HepG2 (cell line): Measurements from ENCODE around the gene FABP1. TPM values are rescaled to one million over a fixed set of nuclear protein-coding genes. Genes with fewer than 3 reads are reported as not detected.

Experiments
- AGO2 ChIP-seq: fragments of 200-400 bp; formaldehyde crosslinking; optimal IDR thresholded peaks from 2 replicates; pipeline ENCODE3; 2017; ENCODE audit warnings: mild to moderate bottlenecking, low read depth, low read length, moderate library complexity
- ATF4 ChIP-seq, 2 experiments: fragments of 450-650 bp in 1 of 2; sonication (generic) in 1 of 2; formaldehyde crosslinking; IDR thresholded peaks; 2 replicates each; pipeline versions ENCODE4 v1.5.0 to v1.8.0; 2020 to 2022; ENCODE audit warnings: mild to moderate bottlenecking in 1 of 2, missing genetic modification reagents in 1 of 2
- ATF7-NPFF ChIP-seq: sonication (generic); formaldehyde crosslinking; IDR thresholded peaks from 2 replicates; pipeline ENCODE4 v1.8.1; 2023; ENCODE audit warnings: mild to moderate bottlenecking, low read depth, missing genetic modification reagents, moderate library complexity
- DMTF1 ChIP-seq: sonication (generic); formaldehyde crosslinking; IDR thresholded peaks from 2 replicates; pipeline ENCODE4 v1.4.0; 2020; ENCODE audit warnings: mild to moderate bottlenecking, missing genetic modification reagents
- ERF ChIP-seq: IDR thresholded peaks from 2 replicates; pipeline ENCODE4 v1.6.1; 2018; ENCODE audit warnings: missing biosample characterization, missing genetic modification reagents
- HDAC6 ChIP-seq: fragments of 200-600 bp; sonication (generic); IDR thresholded peaks from 2 replicates; pipeline ENCODE4 v1.7.0; 2017; ENCODE audit warnings: mild to moderate bottlenecking, antibody characterized with exemption, low read length, low read depth
- HMGXB3 ChIP-seq: sonication (generic); formaldehyde crosslinking; IDR thresholded peaks from 2 replicates; pipeline ENCODE4 v1.4.0; 2020; ENCODE audit warnings: missing genetic modification reagents, borderline replicate concordance
- NFATC3 ChIP-seq: sonication (generic); formaldehyde crosslinking; IDR thresholded peaks from 2 replicates; pipeline ENCODE4 v1.5.1; 2020; ENCODE audit warnings: mild to moderate bottlenecking, missing genetic modification reagents
- NONO ChIP-seq, 2 experiments: fragments of 450-650 bp in 1 of 2; sonication (generic) in 1 of 2; formaldehyde crosslinking in 1 of 2; IDR thresholded peaks in 1 of 2; conservative IDR thresholded peaks in 1 of 2; 2 replicates each; pipeline versions ENCODE4 v1.6.1 to v1.8.0; 2017 to 2022; ENCODE audit warnings: mild to moderate bottlenecking in 1 of 2, missing genetic modification reagents in 1 of 2, moderate library complexity in 1 of 2
- PAWR ChIP-seq: sonication (generic); formaldehyde crosslinking; IDR thresholded peaks from 2 replicates; pipeline ENCODE4 v1.4.0; 2020; ENCODE audit warnings: missing genetic modification reagents, mild to moderate bottlenecking, borderline replicate concordance
- TRIM22 ChIP-seq: fragments of 450-650 bp; IDR thresholded peaks from 2 replicates; pipeline ENCODE4 v1.6.1; 2017
- USF2 ChIP-seq, 2 experiments: sonication (generic) in 1 of 2; formaldehyde crosslinking in 1 of 2; IDR thresholded peaks; 2 replicates each; pipeline versions ENCODE4 v1.5.1 to v1.6.1; 2011 to 2020; ENCODE audit warnings: borderline replicate concordance in 1 of 2, low read depth in 1 of 2, low read length in 1 of 2, mild to moderate bottlenecking in 1 of 2, missing genetic modification reagents in 1 of 2, moderate library complexity in 1 of 2
- ZC3H4 ChIP-seq: sonication (generic); formaldehyde crosslinking; IDR thresholded peaks from 2 replicates; pipeline ENCODE4 v1.4.0; 2020; ENCODE audit warnings: missing genetic modification reagents, borderline replicate concordance
- ZNF460 ChIP-seq: sonication (generic); formaldehyde crosslinking; IDR thresholded peaks from 2 replicates; pipeline ENCODE4 v1.5.1; 2020; ENCODE audit warnings: missing genetic modification reagents, mild to moderate bottlenecking, borderline replicate concordance
- ZNF557 ChIP-seq: sonication (generic); formaldehyde crosslinking; IDR thresholded peaks from 2 replicates; pipeline ENCODE4 v1.4.0; 2020; ENCODE audit warnings: missing genetic modification reagents
- ZNF772 ChIP-seq: sonication (generic); formaldehyde crosslinking; IDR thresholded peaks from 2 replicates; pipeline ENCODE4 v1.5.0; 2020; ENCODE audit warnings: mild to moderate bottlenecking, missing genetic modification reagents
- ZNF816 ChIP-seq: sonication (generic); formaldehyde crosslinking; IDR thresholded peaks from 2 replicates; pipeline ENCODE4 v1.8.0; 2022; ENCODE audit warnings: missing genetic modification reagents, mild to moderate bottlenecking, borderline replicate concordance
- polyA plus RNA-seq, 8 experiments: library from polyadenylated mRNA; depleted of rRNA in 3 of 8; stranded (reverse) in 7 of 8; unstranded in 1 of 8; fragments of >200 nt; fragmentation: Illumina TruSeq in 4 of 8; extraction: Trizol in 4 of 8; gene quantifications; 2 replicates each; pipeline versions ENCODE4 v1.2.1 to v1.2.3, GENCODE V29; 2011 to 2016; ENCODE audit warnings: low read depth in 4 of 8, missing spikeins in 1 of 8, mixed read lengths in 1 of 8; ENCODE audit not compliant: insufficient read depth in 1 of 8
- total RNA-seq, 5 experiments: library from RNA; depleted of rRNA; stranded (reverse); fragments of >200 nt; fragmentation: Illumina TruSeq; extraction: Trizol; gene quantifications; 2 replicates each; pipeline ENCODE4 v1.2.3, GENCODE V29; 2016; ENCODE audit warnings: low read depth in 1 of 5

FABP1 gene
- total and polyA plus RNA-seq, 2 of the 13 experiments (the other 11 are each of a cell fraction or from before 2014, with no cell fraction given): 644 to 1,608 TPM

GRCh38 chr2:88139203-88139702 is 11.4 kb upstream of the FABP1 start (continued):
- TF ChIP-seq USF2 (IDR thresholded peaks at IDR 0.05; ENCODE audit: low read depth, low read length) (no peak), USF2 (CRISPR knock-in tag; IDR thresholded peaks at IDR 0.05; ENCODE audit: borderline replicate concordance) (no peak), ATF7-NPFF (CRISPR knock-in tag) (no peak), PAWR (CRISPR knock-in tag) (no peak), ZNF772 (CRISPR knock-in tag) (no peak), ERF (CRISPR knock-in tag) (peak; percentile 74), ATF4 (CRISPR knock-in tag; IDR thresholded peaks at IDR 0.05) (peak in 1 of 2 experiments; percentile 84; a peak in 2 of 4 replicates), NONO (IDR thresholded peaks at IDR 0.05) (no peak), NONO (CRISPR knock-in tag; conservative IDR thresholded peaks at IDR 0.05) (no peak; the same call in 1 of the 2 replicates), ZNF557 (CRISPR knock-in tag) (no peak), HMGXB3 (CRISPR knock-in tag) (0 out of 2 replicates have a peak, but pooled peaks have one; percentile 62), TRIM22 (no peak), ZNF460 (CRISPR knock-in tag) (no peak), NFATC3 (no peak), DMTF1 (0 out of 2 replicates have a peak, but pooled peaks have one; percentile 39), ZNF816 (no peak; the same call in 1 of the 2 replicates), HDAC6 (no peak), ZC3H4 (CRISPR knock-in tag) (no peak), AGO2 (no peak)
